K562 (cell line): Measurements from ENCODE around the gene KLRC4.
"Not testable (repeated sequence)": the region's sequence is repeated elsewhere in the genome, so short reads cannot be mapped to it uniquely, and the experiment has no call there.

Source experiments
- CREB1 ChIP-seq, 2 experiments: sonication (generic) in 1 of 2; formaldehyde crosslinking in 1 of 2; IDR thresholded peaks; 2 replicates each; pipeline versions ENCODE4 v1.6.1 to v1.8.0; 2012 to 2022; ENCODE audit warnings: inconsistent platforms in 1 of 2, mild to moderate bottlenecking in 1 of 2, missing genetic modification reagents in 1 of 2, moderate library complexity in 1 of 2
- ELF4 ChIP-seq: fragments of 450-650 bp; formaldehyde crosslinking; IDR thresholded peaks from 2 replicates; pipeline ENCODE4 v1.4.0; 2022; ENCODE audit warnings: missing genetic modification characterization
- ETS2 ChIP-seq: IDR thresholded peaks from 2 replicates; pipeline ENCODE4 v1.6.1; 2016; ENCODE audit warnings: borderline replicate concordance, missing genetic modification characterization, mild to moderate bottlenecking, moderate library complexity, missing compliant biosample characterization; ENCODE audit not compliant: poor library complexity, severe bottlenecking
- NRF1 ChIP-seq, 2 experiments: fragments of 450-650 bp; IDR thresholded peaks in 1 of 2; conservative IDR thresholded peaks in 1 of 2; 2 replicates each; pipeline ENCODE4 v1.6.1; 2014; ENCODE audit warnings: mild to moderate bottlenecking in 2 of 2
- OTX1 ChIP-seq: fragments of 450-650 bp; formaldehyde crosslinking; IDR thresholded peaks from 2 replicates; pipeline ENCODE4 v1.4.0; 2022; ENCODE audit warnings: mild to moderate bottlenecking
- RBFOX2 ChIP-seq: fragments of 200-400 bp; formaldehyde crosslinking; IDR thresholded peaks from 2 replicates; pipeline ENCODE4 v1.6.1; 2017; ENCODE audit warnings: low read depth, mild to moderate bottlenecking, low read length, moderate library complexity
- U2AF2 ChIP-seq: fragments of 200-400 bp; formaldehyde crosslinking; optimal IDR thresholded peaks from 2 replicates; pipeline ENCODE3; 2017; ENCODE audit warnings: low read depth, mild to moderate bottlenecking, low read length
- YY1 ChIP-seq, 3 experiments: IDR thresholded peaks; 2 replicates each; pipeline ENCODE4 v1.6.1; 2011; ENCODE audit warnings: low read length in 2 of 3, mild to moderate bottlenecking in 2 of 3, moderate library complexity in 2 of 3, borderline replicate concordance in 1 of 3, control low read depth in 1 of 3, low read depth in 1 of 3; ENCODE audit not compliant: insufficient read depth in 3 of 3, insufficient replicate concordance in 2 of 3, control insufficient read depth in 1 of 3, insufficient read length in 1 of 3; ENCODE audit errors: extremely low read depth in 1 of 3
- ZNF766 ChIP-seq: fragments of 200-800 bp; sonication (Bioruptor generic); conservative IDR thresholded peaks from 2 replicates; pipeline ENCODE4 v1.6.1; 2016; ENCODE audit warnings: missing genetic modification characterization, missing compliant biosample characterization
- TF ChIP-seq, protein P1 (sequence below), 2 experiments: fragments of 450-650 bp in 1 of 2; sonication (generic) in 1 of 2; formaldehyde crosslinking in 1 of 2; IDR thresholded peaks in 1 of 2; conservative IDR thresholded peaks in 1 of 2; 2 replicates each; pipeline versions ENCODE4 v1.6.1 to v1.8.1; 2016 to 2023; ENCODE audit warnings: mild to moderate bottlenecking in 2 of 2, moderate library complexity in 2 of 2, inconsistent platforms in 1 of 2, missing genetic modification reagents in 1 of 2
- TF ChIP-seq, protein P2 (sequence below), 3 experiments: IDR thresholded peaks in 2 of 3; conservative IDR thresholded peaks in 1 of 3; 2 replicates each; pipeline ENCODE4 v1.5.1; 2011 to 2012; ENCODE audit warnings: low read length in 3 of 3, mild to moderate bottlenecking in 3 of 3, control low read depth in 2 of 3, improper control_type of control experiment in 1 of 3, inconsistent platforms in 1 of 3, low read depth in 1 of 3, mixed read lengths in 1 of 3, moderate library complexity in 1 of 3; ENCODE audit not compliant: insufficient read depth in 2 of 3
- TF ChIP-seq, protein P3 (sequence below), 2 experiments: fragments of 450-650 bp; IDR thresholded peaks; 2 replicates each; pipeline ENCODE4 v1.6.1; 2018; ENCODE audit warnings: mild to moderate bottlenecking in 2 of 2, low read depth in 1 of 2; ENCODE audit not compliant: partially characterized antibody in 2 of 2

DNA sequence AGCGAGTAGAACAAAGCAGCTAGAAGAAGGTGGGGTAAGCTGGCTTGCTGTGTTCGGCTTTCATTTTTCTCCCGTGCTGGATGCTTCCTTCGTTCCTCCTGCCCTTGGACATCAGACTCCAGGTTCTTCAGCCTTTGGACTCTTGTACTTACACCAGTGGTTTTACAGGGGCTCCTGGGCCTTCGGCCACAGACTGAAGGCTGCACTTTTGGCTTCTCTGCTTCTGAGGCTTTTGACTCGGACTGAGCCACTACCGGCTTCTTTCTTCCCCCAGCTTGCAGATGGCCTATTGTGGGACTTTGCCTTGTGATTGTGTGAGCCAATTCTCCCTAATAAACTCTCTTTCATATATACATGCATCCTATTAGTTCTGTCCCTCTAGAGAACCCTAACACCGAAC is 16.4 kb upstream of the KLRC4 start:
- TF ChIP-seq YY1 (IDR thresholded peaks at IDR 0.05; ENCODE audit: borderline replicate concordance in 1 of 3, control insufficient read depth in 1 of 3, extremely low read depth in 1 of 3, insufficient read depth in 3 of 3, insufficient read length in 1 of 3, insufficient replicate concordance in 2 of 3, low read depth in 1 of 3, low read length in 2 of 3); OTX1 (CRISPR knock-in tag); ZNF766; ETS2 (tag); NRF1 (conservative IDR thresholded peaks at IDR 0.05 in 1 of 2, IDR thresholded peaks at IDR 0.05 in 1 of 2); RBFOX2; CREB1 (IDR thresholded peaks at IDR 0.05); CREB1 (CRISPR knock-in tag; IDR thresholded peaks at IDR 0.05); U2AF2; ELF4 (CRISPR knock-in tag): not testable (repeated sequence)
- TF ChIP-seq, protein P1, sequence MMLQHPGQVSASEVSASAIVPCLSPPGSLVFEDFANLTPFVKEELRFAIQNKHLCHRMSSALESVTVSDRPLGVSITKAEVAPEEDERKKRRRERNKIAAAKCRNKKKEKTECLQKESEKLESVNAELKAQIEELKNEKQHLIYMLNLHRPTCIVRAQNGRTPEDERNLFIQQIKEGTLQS (IDR thresholded peaks at IDR 0.05) = not testable (repeated sequence)
- TF ChIP-seq, protein P1 (CRISPR knock-in tag; conservative IDR thresholded peaks at IDR 0.05) = not testable (repeated sequence)
- TF ChIP-seq, protein P2, sequence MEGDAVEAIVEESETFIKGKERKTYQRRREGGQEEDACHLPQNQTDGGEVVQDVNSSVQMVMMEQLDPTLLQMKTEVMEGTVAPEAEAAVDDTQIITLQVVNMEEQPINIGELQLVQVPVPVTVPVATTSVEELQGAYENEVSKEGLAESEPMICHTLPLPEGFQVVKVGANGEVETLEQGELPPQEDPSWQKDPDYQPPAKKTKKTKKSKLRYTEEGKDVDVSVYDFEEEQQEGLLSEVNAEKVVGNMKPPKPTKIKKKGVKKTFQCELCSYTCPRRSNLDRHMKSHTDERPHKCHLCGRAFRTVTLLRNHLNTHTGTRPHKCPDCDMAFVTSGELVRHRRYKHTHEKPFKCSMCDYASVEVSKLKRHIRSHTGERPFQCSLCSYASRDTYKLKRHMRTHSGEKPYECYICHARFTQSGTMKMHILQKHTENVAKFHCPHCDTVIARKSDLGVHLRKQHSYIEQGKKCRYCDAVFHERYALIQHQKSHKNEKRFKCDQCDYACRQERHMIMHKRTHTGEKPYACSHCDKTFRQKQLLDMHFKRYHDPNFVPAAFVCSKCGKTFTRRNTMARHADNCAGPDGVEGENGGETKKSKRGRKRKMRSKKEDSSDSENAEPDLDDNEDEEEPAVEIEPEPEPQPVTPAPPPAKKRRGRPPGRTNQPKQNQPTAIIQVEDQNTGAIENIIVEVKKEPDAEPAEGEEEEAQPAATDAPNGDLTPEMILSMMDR (IDR thresholded peaks at IDR 0.05 in 2 of 3, conservative IDR thresholded peaks at IDR 0.05 in 1 of 3; ENCODE audit: insufficient read depth in 2 of 3, low read depth in 1 of 3, low read length in 3 of 3) = not testable (repeated sequence)
- TF ChIP-seq, protein P3, sequence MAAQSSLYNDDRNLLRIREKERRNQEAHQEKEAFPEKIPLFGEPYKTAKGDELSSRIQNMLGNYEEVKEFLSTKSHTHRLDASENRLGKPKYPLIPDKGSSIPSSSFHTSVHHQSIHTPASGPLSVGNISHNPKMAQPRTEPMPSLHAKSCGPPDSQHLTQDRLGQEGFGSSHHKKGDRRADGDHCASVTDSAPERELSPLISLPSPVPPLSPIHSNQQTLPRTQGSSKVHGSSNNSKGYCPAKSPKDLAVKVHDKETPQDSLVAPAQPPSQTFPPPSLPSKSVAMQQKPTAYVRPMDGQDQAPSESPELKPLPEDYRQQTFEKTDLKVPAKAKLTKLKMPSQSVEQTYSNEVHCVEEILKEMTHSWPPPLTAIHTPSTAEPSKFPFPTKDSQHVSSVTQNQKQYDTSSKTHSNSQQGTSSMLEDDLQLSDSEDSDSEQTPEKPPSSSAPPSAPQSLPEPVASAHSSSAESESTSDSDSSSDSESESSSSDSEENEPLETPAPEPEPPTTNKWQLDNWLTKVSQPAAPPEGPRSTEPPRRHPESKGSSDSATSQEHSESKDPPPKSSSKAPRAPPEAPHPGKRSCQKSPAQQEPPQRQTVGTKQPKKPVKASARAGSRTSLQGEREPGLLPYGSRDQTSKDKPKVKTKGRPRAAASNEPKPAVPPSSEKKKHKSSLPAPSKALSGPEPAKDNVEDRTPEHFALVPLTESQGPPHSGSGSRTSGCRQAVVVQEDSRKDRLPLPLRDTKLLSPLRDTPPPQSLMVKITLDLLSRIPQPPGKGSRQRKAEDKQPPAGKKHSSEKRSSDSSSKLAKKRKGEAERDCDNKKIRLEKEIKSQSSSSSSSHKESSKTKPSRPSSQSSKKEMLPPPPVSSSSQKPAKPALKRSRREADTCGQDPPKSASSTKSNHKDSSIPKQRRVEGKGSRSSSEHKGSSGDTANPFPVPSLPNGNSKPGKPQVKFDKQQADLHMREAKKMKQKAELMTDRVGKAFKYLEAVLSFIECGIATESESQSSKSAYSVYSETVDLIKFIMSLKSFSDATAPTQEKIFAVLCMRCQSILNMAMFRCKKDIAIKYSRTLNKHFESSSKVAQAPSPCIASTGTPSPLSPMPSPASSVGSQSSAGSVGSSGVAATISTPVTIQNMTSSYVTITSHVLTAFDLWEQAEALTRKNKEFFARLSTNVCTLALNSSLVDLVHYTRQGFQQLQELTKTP (IDR thresholded peaks at IDR 0.05; ENCODE audit: low read depth in 1 of 2, partially characterized antibody in 2 of 2) = not testable (repeated sequence)
